GM12892 (cell line): Measurements from ENCODE around the gene AATF.

Source experiments
- POLR2A ChIP-seq: IDR thresholded peaks from 2 replicates; pipeline ENCODE4 v1.6.1; 2011; ENCODE audit warnings: low read depth, low read length, control low read depth
- POLR2AphosphoS5 ChIP-seq: IDR thresholded peaks from 2 replicates; pipeline ENCODE4 v1.6.1; 2011; ENCODE audit warnings: low read depth, low read length, control low read depth
- TAF1 ChIP-seq: IDR thresholded peaks from 2 replicates; pipeline ENCODE4 v1.6.1; 2011; ENCODE audit warnings: low read depth, mild to moderate bottlenecking, control low read depth, low read length, borderline replicate concordance

DNA sequence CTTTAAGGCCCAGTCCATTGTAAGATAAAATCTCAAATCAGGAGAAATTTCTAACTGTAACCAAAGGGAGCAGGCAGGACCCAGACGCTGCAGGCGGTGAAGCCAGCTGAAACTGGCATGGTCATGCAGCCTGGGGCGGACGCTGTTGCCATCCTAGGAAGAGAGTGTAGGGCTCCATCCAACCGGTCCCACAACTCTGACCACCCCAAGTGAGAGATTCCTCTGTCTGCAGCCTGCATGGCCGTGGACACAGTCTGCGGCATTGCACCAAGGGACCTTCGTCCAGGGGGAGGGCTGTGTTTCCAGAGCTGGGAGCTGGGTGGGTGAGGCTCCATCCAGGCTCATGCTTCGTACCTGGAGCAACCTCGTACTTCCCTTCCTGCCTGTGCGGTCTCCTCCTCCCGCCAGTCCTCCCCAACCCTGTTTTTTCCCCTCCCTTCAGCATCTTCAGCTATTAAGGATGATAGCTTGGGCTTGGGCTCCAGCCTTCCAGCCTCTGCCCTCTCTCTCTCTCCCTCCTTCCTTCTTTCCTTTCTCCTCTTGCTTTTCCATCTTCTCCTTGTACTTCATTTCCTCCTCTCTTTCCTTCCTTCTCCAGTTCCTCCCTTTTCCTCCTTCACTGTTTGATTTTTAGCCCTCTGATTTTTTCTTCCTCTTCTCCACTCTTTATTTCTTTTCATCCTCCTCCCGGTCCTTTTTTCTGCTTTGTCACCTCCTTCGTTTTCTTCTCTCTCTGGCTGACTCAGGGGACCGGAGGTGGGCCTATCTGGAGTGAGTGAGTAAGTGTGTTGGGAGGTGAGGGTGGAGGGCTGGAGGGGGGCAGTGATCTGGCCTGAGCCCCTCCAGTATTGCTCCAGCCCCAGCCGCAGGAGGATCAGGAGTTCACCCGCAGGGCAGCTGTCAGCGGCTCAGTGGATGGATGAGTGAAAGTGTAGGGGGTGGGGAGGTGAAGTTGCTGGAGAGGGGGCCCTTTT lies 28.4 kb upstream of the AATF start:
- TF ChIP-seq POLR2A (no peak), POLR2AphosphoS5 (no peak), TAF1 (no peak)
